ENCODE results near the gene C16orf92.

The C16orf92 gene, protein sequence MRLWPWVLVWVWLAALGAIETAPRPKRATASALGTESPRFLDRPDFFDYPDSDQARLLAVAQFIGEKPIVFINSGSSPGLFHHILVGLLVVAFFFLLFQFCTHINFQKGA

DNA sequence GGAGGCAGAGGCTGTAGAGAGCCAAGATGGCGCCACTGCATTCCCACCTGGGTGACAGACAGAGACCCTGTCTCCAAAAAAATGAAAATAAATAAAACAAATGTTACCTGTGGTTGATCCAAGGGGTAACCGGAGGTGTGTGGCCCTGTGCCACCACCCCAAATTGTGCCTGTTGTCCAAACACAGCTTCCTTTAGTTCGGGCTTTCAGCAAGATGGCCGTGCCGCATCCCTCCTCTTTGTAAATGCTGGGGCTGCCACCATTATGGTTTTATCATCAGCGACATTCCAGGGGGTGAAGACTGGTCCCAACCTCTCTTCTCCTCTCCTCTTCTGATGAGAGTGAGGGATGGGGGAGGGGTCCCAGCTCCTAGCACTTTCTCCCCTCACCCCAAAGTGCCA lies at the start of gene C16orf92:
Gene C16orf92, plus strand, starts transcription at position 312 of the 400 bp plus-strand sequence. CDS start 143 bp downstream, outside the sequence.
- no peak for DNase-seq (ENCODE audit: low spot score)

DNA sequence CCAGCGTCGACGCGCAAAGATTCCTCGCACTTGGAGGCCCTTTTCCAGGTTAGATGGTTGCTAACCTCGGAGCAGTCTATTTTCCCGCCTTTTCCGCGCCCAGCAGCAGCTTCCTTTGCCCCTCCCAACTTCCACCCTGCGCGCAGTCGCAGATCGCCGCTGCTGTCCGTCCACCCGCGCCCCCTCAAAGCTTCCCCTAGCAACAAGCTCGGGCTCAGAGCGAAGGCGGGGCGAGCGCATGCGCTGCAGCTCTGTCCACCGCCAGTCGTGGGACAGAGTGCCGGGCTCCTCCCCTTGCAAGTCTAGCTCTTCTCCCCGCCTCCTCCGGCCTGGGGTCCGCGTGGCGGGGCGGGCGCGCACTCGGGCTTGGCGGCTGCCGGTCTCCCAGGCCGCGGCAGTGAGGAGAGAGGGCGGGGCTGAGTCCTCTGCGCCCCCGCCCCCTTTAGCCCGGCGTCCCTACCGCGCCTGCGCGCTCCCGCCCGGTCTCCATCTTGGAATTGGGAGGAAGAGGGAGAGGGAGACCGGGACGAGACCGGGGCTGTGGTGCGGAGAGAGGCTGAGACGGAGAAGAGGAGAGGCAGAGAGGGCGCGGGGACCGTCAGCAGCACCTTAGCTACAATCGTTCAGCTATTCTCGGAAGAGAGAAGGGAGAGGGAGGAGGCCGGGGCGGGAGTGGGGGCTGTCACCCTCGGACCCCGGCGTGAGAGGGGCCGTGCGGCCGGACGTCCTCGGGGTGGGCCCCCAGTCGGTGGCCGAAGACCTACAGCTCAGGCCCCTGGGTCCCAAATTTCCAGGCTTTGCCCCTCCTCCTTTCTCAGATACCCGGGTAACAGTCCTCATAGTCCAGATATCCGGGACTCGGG lies 49.4 kb upstream of the C16orf92 start, which contains the start of gene TAOK2:
Gene TAOK2, plus strand, starts transcription at position 485 of the 863 bp plus-strand sequence. CDS start 3,905 bp downstream, outside the sequence.
- DNase-seq (ENCODE audit: low spot score): peak; percentile 99

DNA sequence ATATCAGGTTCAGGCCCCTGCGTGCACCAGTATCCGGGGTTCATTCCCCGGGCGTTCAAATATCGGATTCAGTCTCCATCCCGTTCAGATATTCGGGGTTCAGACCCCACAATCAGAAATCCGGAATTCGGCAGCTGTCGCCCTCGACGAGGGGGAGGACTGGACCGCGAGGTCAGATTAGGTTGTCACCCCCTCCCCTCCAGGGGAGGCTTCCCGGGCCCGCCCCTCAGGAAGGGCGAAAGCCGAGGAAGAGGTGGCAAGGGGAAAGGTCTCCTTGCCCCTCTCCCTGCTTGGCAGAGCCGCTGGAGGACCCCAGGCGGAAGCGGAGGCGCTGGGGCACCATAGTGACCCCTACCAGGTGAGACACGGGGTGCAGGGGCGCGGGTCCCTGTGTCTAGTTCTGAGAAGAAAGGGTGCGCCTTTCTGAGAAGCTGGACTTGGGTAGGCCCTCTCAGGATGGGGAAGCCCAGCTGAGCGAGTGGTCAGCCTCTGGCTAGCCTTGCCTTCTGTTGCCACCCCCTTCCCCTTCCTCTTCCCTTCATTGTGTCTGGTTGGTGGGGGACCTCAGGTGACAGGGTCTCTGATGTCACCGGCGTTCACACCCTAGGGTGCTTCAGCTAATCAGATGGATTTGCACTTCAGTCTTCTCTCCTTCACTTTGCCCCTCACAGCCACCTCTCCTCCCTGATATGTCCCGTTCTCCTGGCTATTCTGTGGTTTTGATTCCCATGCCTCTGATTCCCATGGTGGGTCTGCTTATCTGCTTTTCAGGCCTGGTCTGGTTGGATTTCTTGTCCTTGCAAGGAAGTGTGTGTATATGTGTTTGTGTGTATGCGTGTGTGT lies 48.5 kb upstream of the C16orf92 start:
- DNase-seq (ENCODE audit: low spot score): no peak

DNA sequence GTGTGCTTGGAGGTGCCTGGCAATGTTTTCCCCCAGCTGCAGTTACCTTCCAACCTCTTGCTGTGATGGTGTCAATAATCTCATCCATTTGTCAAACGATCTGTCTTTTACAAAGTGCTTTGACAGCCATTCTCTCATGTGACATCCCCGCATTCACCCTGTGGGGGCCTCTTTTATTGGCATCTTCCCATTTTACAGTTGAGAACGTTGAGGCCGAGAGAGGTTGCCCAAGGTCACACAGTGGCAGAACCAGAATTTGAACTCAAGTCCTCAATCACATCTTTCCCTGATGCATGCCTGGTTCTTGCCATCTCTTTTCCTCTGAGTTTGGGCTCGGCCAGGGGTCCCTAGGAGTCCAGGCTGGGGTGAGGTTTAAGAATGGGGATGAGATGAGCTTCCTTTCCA lies 47.9 kb upstream of the C16orf92 start:
- peak; percentile 22 for DNase-seq (ENCODE audit: low spot score)

DNA sequence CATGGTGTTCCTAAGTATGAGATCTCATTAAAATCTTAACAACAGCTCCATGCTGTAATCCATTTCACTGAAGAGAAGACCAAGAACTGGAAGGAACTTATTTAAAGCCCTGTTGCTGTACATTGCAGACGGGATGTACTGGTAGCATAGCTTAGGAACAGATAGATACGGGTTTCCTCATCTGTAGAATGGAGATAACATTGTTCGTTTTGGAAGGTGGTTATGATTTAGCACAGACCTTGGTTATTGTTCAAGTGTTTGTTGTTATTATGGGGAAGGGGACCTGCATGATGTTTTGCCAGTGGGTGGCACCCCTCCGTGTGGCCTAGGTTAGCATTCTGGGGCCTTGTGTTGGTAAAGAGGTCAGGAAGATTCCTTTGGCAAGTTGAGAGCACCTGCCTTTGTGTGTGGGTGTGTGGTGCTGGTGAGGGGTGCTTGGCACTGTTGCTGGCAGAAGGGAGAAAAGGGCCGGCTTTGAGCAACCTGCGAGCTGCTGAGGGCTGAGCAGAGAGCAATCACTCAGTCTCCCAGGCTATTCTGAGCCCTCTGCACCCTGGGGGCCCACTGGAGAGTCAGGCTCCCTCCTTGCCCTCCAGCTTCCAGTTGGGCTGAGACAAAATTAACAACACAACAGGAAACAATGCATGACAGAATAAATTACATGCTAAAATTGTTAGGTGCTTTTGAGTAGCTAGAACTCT lies 47.0 kb upstream of the C16orf92 start:
- peak; percentile 42 for DNase-seq (ENCODE audit: low spot score)

DNA sequence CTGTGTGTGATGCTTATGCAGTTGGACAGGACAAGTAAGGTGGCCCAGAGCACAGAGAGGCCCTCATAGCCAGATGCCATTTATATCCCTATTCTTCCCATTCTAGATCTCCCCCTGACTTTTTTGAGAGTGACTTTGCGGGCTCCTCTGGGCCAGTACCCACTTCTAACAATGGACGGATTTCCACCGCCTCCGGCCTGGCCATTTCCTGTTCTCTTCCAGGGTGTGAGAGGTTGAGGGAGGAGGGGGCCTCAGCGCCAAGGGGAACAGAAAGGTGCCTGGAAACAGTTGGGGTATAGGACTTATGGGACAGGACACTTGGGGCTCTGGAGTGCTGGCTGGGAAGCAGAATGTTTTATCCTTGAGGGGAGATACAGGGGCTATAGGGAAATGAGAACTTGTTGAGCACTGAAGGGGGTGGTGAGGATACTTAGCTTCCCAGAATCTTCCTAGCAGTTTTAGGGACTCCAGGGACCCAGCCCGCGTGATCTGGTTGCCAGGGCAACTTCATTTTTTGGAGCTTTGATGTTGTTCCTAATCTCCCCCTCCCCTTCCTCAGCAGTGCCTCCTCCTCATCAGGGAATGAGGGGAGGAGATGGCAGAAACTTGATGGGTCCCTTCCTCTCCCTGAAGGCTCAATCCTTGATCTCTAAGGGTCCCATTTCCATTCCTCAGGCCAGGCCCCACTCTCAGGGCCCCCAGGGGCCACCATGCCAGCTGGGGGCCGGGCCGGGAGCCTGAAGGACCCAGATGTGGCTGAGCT lies 45.8 kb upstream of the C16orf92 start:
- peak; percentile 53 for DNase-seq (ENCODE audit: low spot score)

DNA sequence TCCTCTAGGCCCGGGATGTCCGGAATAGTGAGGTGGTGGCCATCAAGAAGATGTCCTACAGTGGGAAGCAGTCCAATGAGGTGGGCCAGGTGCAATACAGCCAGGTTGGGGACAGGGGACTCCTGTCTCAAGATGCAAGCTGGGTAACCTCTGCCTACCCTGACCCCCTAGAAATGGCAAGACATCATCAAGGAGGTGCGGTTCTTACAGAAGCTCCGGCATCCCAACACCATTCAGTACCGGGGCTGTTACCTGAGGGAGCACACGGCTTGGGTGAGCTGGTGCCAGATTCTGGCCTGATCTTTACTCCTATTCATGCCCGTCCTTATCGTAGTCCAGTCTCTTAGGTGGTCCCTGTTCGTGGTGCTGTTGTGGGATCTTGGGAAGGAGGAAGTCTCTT lies 44.9 kb upstream of the C16orf92 start:
- DNase-seq (ENCODE audit: low spot score): no peak

DNA sequence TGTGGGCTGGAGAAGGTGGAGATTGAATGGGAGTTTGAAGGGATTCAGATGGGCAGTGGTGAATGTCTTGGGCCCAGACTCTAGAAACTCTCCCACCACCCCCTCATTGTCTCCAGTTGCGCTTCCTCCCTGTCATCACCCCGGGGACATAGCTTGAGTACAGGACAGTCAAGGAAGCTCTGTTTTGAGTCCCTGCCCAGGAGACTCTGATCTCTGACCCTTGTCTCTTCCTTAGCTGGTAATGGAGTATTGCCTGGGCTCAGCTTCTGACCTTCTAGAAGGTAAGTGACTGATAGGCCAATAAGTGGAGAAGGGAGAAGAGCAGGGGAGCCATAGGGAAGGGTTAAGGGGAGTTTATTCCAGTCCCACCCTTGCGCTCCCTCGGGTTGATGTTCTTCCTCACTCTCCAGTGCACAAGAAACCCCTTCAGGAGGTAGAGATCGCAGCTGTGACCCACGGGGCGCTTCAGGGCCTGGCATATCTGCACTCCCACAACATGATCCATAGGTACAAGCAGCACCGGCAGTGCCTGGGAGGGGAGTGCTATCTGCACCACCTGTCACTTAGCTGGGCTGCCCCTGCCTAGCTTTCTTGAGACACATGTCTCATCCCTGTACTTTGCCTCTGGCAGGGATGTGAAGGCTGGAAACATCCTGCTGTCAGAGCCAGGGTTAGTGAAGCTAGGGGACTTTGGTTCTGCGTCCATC lies 44.3 kb upstream of the C16orf92 start:
- DNase-seq (ENCODE audit: low spot score): no peak

DNA sequence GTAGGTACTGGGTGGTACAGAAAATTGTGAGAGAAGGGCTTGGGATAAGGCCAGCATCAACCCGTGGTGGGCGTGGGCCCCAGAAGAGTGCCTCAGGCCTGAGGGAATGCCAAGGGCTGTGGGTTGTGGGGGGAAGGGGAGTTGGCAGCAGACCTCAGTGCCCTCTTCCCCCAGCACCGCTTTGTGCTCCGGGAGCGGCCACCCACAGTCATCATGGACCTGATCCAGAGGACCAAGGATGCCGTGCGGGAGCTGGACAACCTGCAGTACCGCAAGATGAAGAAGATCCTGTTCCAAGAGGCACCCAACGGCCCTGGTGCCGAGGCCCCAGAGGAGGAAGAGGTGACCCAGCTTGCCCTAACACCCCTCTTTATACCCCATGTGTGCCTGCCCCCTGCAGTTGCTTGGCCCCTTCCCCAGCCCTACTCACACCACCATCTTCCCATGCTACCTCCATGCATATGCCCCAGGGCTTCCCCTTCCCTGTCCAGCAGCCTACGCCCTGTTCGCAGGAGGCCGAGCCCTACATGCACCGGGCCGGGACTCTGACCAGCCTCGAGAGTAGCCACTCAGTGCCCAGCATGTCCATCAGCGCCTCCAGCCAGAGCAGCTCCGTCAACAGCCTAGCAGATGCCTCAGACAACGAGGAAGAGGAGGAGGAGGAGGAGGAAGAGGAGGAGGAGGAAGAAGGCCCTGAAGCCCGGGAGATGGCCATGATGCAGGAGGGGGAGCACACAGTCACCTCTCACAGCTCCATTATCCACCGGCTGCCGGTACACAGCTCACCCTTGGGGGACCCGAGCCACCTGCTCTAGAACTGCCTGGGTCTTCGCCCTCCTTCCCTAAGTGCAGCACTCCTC lies 40.2 kb upstream of the C16orf92 start:
- DNase-seq (ENCODE audit: low spot score): no peak

DNA sequence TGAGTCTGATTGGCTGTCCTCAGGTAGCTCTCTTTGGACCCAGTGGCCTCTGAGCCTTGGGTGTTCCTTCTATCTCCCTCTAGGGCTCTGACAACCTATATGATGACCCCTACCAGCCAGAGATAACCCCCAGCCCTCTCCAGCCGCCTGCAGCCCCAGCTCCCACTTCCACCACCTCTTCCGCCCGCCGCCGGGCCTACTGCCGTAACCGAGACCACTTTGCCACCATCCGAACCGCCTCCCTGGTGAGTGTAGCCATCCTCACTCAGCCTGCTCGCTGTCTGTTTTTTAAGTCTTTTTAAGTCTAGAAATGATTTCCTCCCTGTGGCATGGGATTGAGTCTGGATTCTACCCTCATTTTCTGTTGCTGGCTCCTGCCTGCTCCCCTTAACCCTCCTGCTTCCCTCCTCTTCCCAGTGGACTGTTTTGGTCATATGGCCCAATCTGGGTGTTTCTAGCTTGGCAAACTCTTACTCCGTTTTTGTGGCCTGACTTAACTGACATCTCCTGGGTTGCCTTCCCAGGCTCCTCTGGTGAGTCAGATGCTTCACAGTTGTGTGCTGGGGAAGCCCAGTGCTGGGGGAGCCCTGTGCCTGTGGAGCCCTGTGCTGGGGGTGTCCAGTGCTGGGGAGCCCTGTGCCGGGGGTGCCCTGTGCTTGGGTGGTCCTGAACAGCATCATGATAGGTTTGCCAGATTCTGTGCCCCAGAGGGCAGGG lies 39.4 kb upstream of the C16orf92 start:
- no peak for DNase-seq (ENCODE audit: low spot score)

DNA sequence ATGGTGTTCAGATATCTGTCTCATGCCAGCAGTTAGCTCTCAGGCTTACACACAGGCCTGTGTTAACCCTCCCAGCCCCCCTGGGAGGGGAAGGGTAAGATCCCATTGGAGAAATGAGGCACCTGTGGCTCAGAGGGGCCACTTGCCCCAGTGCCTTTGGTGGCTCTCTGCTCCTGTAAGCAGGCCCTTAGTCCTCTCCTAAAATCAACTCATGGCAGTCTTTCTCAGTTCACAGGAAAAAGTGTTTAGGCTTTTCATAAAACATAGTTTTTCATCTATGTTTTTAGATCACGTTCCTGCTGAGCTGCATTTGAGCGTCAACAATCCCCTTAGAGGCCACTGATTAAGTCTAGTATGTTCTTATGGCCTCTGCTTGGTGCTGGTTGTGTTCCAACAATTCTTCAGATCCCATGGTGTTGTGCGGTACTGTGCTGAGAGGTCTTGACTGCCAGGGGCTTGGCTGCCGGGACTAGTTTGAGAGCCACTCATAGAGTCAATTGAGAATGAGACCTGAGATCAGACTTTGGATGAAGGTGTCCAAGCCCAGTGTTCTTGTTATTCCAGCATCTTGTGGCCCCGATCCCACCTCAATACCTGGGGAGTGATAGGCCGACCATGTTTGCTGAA lies 38.7 kb upstream of the C16orf92 start:
- no peak for DNase-seq (ENCODE audit: low spot score)

DNA sequence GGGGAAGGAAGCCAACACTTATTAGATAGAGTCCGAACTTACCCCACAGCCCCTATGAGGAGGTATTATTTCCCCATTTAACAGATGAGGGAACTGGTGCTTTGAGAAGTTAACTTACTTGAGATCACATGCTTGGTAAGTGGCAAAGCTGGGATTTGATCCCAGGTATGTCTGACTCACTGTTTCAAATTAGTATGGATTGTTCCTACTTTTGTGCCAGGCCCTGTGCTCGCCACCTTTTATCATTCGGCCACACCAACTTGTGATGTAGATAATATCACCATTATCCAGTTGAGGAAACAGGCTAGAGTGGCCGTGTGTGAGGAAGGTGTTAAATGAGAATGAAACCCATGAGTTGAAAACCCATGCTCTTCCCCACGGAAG lies 38.2 kb upstream of the C16orf92 start:
- DNase-seq (ENCODE audit: low spot score): no peak

DNA sequence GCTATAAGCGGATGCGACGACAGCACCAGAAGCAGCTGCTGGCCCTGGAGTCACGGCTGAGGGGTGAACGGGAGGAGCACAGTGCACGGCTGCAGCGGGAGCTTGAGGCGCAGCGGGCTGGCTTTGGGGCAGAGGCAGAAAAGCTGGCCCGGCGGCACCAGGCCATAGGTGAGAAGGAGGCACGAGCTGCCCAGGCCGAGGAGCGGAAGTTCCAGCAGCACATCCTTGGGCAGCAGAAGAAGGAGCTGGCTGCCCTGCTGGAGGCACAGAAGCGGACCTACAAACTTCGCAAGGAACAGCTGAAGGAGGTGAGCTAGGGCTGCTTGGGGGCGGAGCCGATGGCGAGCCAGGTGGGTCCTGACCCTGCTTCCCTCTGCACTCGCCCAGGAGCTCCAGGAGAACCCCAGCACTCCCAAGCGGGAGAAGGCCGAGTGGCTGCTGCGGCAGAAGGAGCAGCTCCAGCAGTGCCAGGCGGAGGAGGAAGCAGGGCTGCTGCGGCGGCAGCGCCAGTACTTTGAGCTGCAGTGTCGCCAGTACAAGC lies 37.7 kb upstream of the C16orf92 start:
- DNase-seq (ENCODE audit: low spot score): no peak

DNA sequence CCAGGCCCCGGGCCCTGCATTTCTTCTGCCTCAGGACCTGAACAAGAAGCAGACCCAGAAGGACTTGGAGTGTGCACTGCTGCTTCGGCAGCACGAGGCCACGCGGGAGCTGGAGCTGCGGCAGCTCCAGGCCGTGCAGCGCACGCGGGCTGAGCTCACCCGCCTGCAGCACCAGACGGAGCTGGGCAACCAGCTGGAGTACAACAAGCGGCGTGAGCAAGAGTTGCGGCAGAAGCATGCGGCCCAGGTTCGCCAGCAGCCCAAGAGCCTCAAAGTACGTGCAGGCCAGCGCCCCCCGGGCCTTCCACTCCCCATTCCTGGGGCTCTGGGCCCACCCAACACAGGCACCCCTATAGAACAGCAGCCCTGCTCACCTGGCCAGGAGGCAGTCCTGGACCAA lies 36.8 kb upstream of the C16orf92 start:
- DNase-seq (ENCODE audit: low spot score): no peak

DNA sequence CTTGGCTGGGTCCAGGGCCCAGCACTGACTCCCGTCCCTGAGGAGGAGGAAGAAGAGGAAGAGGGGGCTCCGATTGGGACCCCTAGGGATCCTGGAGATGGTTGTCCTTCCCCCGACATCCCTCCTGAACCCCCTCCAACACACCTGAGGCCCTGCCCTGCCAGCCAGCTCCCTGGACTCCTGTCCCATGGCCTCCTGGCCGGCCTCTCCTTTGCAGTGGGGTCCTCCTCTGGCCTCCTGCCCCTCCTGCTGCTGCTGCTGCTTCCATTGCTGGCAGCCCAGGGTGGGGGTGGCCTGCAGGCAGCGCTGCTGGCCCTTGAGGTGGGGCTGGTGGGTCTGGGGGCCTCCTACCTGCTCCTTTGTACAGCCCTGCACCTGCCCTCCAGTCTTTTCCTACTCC lies 36.1 kb upstream of the C16orf92 start:
- no peak for DNase-seq (ENCODE audit: low spot score)

DNA sequence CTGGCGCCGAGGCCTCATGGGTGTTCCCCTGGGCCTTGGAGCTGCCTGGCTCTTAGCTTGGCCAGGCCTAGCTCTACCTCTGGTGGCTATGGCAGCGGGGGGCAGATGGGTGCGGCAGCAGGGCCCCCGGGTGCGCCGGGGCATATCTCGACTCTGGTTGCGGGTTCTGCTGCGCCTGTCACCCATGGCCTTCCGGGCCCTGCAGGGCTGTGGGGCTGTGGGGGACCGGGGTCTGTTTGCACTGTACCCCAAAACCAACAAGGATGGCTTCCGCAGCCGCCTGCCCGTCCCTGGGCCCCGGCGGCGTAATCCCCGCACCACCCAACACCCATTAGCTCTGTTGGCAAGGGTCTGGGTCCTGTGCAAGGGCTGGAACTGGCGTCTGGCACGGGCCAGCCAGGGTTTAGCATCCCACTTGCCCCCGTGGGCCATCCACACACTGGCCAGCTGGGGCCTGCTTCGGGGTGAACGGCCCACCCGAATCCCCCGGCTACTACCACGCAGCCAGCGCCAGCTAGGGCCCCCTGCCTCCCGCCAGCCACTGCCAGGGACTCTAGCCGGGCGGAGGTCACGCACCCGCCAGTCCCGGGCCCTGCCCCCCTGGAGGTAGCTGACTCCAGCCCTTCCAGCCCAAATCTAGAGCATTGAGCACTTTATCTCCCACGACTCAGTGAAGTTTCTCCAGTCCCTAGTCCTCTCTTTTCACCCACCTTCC lies 35.5 kb upstream of the C16orf92 start:
- no peak for DNase-seq (ENCODE audit: low spot score)

DNA sequence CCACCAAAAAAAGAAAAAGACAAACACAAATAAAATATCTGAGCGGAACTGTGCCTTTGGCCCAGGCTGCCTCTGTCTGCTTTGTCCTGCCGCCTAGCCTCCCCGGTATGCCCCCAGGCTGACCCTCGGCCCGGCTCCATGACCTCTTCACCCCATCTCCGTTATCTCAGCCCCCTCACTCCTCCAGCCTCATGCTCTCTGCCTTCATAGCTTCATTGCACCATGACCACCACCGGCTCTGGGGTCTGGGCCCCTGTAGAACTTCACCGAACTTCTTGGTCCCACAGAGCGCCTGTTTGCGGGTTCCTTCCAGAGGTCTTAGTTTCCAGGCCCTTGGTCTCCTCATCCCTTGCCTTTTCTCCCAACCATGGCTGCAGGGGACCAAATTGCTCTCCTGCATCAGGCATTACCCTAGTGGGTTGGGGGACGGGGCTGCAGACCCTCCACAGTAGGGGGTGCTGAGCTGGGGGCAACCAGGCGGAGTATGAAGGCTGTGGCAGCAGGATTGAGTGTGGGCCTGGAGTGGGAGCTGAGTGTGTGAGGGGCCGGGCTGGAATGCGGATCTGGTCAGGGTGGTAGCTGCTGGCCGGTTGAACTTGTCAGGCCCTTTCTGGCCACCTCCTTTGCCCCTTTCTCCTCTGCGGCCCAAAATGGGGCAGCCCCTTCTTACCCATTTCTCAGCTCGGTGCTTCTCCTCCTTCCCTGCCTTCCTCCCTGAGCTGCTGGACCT lies 34.5 kb upstream of the C16orf92 start:
- no peak for DNase-seq (ENCODE audit: low spot score)

Data from left forelimb (tissue), 1 donor.